CD4-positive, alpha-beta T cell treated with Interleukin-15 for 4 hours (primary cell): ENCODE measurements around the gene VPS29.
A peak's percentile ranks its signal among the peaks of the same experiment; 100 is the strongest.
"Not testable (repeated sequence)": the region's sequence is repeated elsewhere in the genome, so short reads cannot be mapped to it uniquely, and the experiment has no call there.

Source experiments
- DNase-seq: peaks from one replicate; pipeline ENCODE4 v3.0.0-alpha.2; 2020; ENCODE audit warnings: low spot score

The VPS29 gene

GRCh38 chr12:110501752-110502738 is at the start of gene VPS29, which contains the start of gene RAD9B:
VPS29 (minus strand) TSS chr12:110502111; CDS start chr12:110502051, 60 bp downstream.
RAD9B (plus strand) TSS chr12:110502331; CDS start chr12:110502338, 7 bp downstream.
- DNase-seq, result peak; percentile 99

GRCh38 chr12:110550981-110551380 is 49.1 kb upstream of the VPS29 start:
- no peak for DNase-seq

- no peak for DNase-seq
Observed at GRCh38 chr12:110549716-110550115, 47.8 kb upstream of the VPS29 start.

GRCh38 chr12:110548678-110549077 is 46.8 kb upstream of the VPS29 start:
- DNase-seq, result no peak

GRCh38 chr12:110547090-110547489 is 45.2 kb upstream of the VPS29 start:
- no peak for DNase-seq

- no peak for DNase-seq
Observed at GRCh38 chr12:110546339-110546738, 44.4 kb upstream of the VPS29 start.

GRCh38 chr12:110545812-110546211 is 43.9 kb upstream of the VPS29 start:
- no peak for DNase-seq

- DNase-seq, result not testable (repeated sequence)
Observed at GRCh38 chr12:110545259-110545658, 43.3 kb upstream of the VPS29 start.

- no peak for DNase-seq
Observed at GRCh38 chr12:110543965-110544364, 42.1 kb upstream of the VPS29 start.

GRCh38 chr12:110543252-110543959 is 41.5 kb upstream of the VPS29 start:
- no peak for DNase-seq

- no peak for DNase-seq
Observed at GRCh38 chr12:110540048-110540447, 38.1 kb upstream of the VPS29 start.

GRCh38 chr12:110538869-110539622 is 37.1 kb upstream of the VPS29 start:
- no peak for DNase-seq

- no peak for DNase-seq
Observed at GRCh38 chr12:110537605-110538409, 35.9 kb upstream of the VPS29 start.

GRCh38 chr12:110536834-110537604 is 35.1 kb upstream of the VPS29 start:
- DNase-seq, result no peak

GRCh38 chr12:110534811-110535210 is 32.9 kb upstream of the VPS29 start:
- DNase-seq, result no peak

GRCh38 chr12:110533607-110534006 is 31.7 kb upstream of the VPS29 start:
- no peak for DNase-seq

GRCh38 chr12:110532644-110533043 is 30.7 kb upstream of the VPS29 start:
- DNase-seq, result no peak

GRCh38 chr12:110531741-110532333 is 29.9 kb upstream of the VPS29 start:
- no peak for DNase-seq

GRCh38 chr12:110530511-110530910 is 28.6 kb upstream of the VPS29 start:
- DNase-seq, result no peak

GRCh38 chr12:110528277-110528839 is 26.4 kb upstream of the VPS29 start:
- DNase-seq, result no peak
